ENCODE measurements around the gene GABRG3.

Gene GABRG3

DNA sequence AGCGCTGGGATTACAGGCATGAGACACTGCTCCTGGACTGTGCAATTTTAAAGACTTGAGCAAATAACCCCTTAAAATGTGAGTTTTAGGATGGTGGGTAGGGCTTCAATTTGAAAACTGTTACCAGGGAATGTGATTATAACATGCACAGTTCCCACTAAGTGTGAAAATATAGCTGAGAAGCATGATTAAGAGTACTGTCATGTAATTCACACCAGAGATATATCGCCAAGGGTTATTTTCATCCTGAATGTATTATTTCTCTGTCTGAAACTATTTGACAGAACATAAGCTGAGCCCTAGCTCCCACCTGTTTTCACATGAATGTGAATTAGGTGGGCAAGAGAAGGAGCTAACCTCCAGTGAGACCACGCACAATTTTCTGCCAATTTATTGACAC is 457.2 kb downstream of the GABRG3 start:
- DNase-seq, result no peak

- DNase-seq, result no peak
Measured at GRCh38 chr15:27429577-27429976, 458.6 kb downstream of the GABRG3 start.

DNA sequence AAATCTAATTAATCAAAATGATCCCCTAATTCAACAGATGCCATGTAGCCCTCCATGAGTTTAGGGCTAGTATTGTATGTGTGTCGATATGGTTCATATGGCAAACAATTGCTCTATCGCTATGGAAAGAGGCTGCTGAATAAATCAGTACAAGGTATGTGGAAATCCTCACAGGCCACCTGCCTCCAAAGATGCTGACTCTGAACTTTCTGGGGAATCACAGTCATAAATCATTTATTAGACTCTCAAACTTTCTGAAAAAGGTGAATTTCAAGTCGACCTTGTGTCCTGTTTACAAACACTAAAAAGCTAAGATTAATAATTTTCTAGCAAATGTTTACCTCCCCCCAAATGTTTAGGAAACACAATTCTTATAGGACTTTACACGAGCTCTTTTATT is 462.6 kb downstream of the GABRG3 start:
- no peak for DNase-seq

- no peak for DNase-seq
Measured at GRCh38 chr15:27438403-27439375, 467.7 kb downstream of the GABRG3 start.

DNA sequence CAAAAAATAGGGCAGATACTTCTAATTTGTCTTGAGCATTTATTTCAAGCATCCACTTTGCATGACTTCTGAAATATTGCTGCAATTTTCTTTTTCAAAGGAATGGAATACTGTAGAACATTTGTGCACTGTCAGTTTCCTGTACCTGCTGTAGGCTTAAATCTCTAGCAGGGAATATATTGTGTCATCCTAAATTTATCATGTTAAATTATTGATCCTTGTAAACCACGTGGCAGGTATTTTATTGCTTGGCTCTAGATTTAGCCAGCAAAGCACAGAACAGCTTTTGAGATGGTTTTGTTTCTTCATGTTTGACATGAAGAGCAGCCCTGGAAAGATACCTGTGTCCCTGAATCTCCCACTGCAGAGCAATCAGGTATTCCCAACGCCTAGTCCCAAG is 470.1 kb downstream of the GABRG3 start:
- no peak for DNase-seq

GRCh38 chr15:27448234-27448633 is 477.3 kb downstream of the GABRG3 start:
- DNase-seq, result no peak

- DNase-seq, result no peak
Measured at GRCh38 chr15:27448986-27449385, 478.0 kb downstream of the GABRG3 start.

DNA sequence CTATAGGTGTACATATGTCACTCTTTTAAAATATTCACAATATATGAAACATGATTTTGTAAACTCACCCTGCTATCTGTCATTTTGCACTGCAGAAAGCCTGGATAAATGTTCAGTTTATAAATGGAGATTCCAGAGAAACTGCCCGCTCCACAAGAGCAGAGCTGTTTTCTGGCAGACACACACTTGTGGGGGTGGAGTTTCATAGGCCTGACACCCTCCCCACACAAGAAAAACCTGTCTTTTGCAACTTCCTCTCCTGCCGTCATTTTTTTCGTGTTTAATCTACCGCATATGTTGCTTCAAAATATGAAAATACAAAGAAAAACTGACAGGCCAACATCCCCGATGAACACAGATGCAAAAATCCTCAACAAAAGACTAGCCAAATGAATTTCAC is 479.0 kb downstream of the GABRG3 start:
- no peak for DNase-seq

DNA sequence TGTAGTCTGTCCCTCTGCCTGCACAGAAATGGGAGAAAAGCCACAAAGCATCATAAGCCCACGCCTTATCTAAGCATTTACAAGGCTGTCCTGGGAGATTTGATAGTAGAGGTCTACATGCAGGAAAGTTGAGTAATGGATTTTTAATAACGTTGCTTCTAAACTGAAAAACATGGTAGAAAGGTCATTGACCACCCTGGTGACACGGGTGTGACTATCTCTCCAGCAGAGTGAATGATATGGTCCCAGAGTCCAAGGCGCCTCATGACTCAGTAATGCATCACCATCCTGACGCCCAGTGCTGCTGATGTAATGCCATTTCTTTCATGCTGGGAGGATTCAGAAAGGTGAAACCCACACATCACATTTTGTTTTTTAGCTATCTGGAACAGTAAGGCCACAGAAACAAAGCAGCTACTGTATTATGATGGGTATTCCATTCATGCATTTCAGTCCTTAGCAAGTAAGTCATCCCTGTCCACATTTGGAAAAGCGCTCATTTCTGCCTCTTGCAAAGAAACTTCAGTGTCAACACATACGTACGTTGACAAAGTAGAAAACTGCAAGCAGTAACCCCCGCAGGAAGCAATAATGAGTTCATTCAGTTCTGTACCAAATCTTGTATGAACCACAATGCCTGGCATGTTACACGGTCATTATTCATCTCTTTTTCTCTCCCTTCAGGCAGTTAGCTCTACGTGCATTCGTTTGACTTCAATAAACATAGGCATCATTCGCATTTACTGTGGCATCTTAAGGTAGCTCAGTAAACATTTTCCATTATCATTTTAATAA is 483.5 kb downstream of the GABRG3 start:
- no peak for DNase-seq

- no peak for DNase-seq
Measured at GRCh38 chr15:27456807-27457206, 485.8 kb downstream of the GABRG3 start.

- DNase-seq, result no peak
Measured at GRCh38 chr15:27457766-27458165, 486.8 kb downstream of the GABRG3 start.

DNA sequence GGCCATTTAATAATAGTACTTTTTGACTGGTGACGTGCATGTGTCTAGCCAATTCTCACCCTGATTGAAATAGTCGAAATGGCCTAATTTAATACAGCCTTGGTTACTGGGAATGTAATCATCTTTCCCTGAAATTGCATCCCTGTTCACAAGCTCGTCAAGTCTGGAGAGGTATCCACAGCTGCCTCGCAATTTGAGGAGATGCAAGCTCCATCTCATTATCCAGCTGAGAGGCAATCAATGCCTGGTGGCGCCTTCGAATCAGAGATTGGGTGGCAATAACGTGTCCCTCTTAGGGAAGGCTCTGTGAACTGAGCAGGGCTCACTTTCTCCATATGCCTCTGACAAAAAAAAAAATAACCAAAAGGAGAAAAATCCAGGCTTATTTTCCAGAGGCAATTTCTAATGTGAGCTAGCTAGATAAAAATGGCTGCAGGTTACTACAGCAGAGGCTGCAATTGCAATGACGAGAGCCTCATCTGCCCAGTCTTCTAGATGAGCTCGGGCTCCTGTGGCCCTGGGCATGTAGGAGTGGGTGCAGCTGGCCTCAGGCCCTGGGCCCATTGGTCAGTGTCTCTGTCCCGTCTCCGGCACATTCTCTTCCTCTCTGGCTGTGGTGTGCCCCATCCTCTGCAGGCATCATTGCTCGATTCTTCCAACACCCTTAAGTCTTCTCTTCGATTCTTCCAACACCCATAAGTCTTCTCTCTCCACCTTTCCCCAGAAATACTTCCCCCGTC is 487.5 kb downstream of the GABRG3 start:
- DNase-seq, result no peak

DNA sequence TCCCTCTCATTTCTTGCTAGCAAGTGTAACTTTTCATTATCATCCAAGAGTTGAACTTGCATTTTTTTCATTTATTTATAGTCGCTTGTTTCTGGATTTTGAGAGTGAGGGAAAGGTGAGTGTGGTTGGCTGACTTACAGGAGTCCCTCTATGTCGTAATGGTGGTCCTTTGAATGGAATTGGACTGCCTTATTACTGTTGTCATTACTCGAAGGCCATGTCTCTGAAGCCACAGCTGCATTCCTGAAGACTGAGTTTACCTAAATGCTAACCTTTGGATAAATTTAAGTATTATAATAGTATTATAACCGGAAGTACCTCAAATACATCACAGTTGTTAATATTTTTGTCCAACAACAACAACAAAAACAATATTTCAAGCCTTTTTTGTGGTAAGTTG is 488.9 kb downstream of the GABRG3 start:
- no peak for DNase-seq

DNA sequence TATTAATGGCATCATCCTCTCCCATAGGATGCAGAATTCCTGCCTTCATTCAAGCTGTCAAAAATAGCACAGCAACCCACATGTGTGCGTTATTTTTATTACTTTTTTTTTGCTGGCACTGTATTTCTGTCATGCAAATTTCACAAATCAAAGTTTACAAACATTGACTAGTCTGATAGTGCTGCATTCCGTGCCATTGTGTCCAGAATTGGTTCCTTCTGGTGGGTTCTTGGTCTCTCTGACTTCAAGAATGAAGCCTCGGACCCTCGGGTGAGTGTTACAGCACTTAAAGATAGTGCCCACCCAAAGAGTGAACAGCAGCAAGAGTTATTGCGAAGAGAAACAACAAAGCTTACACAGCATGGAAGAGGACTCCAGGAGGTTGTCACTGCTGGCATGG is 490.2 kb downstream of the GABRG3 start:
- DNase-seq, result no peak

- no peak for DNase-seq
Measured at GRCh38 chr15:27463525-27464088, 492.6 kb downstream of the GABRG3 start.

DNA sequence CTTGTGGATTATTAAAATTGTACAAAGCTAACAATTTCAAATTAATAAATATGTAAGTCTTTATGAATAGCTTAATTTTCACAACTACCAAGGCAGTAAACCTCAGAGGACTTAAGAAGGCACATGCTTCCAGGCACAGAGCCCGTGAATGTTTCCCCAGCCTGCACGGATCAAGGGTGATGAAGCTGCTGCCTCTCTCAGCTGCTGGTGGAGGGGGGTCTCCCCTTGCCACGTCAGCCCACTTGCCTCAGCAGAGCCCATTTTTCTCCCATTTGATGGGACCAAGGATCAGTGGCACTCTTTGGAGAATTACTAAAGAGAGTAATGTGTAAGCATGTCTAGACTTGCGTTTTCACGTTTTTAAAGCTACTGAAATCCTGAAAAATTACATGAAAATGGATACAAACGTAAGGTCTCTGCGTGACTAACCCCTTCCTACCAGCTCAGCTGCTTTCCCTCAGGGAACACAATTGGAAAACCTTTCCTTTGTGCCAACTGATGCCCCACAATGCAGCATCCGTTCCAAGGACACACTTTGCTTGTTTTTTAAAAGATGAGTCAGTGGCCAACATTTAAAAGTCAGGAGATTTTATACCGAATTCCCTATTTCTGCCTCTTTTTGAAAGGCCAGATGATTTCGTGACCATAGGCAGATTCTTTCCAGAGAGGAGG is 494.1 kb downstream of the GABRG3 start:
- no peak for DNase-seq

DNA sequence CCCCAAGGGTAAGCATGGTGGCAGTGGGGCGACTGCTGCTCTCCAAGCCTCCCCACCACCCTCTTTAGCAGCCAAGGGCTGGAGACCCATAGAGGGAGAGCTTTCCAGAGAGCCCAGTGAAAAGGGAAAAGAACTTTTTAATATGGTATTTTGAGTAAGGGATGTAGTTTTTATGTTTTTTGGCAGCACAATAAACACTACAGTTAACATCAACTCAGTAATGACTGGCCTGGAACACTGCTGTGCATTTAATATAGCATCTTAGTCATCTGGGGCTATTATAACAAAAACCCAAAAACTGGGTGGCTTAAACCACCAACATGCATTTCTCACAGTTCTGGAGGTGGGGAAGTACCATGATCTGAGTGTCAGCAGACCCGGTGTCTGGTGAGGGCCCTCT is 495.8 kb downstream of the GABRG3 start:
- no peak for DNase-seq

GRCh38 chr15:27468151-27468591 is 497.2 kb downstream of the GABRG3 start:
- no peak for DNase-seq

GRCh38 chr15:27473845-27474244 is 502.9 kb downstream of the GABRG3 start:
- no peak for DNase-seq

DNA sequence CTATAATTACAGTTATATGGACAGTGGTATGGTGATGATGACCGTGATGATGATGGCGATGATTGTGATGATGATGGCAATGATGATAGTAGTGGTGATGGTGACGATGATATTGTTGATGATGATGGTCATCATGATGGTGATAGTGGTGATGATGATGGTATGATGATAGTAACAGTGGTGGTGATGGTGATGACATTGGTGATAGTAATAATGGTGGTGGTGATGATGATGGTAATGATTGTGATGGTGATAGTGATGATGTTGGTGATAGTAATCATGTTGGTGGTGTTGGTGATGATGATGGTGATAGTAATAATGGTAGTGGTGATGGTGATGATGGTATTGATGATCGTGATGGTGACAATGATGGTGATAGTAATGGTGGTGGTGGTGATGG is 504.4 kb downstream of the GABRG3 start:
- no peak for DNase-seq

DNA sequence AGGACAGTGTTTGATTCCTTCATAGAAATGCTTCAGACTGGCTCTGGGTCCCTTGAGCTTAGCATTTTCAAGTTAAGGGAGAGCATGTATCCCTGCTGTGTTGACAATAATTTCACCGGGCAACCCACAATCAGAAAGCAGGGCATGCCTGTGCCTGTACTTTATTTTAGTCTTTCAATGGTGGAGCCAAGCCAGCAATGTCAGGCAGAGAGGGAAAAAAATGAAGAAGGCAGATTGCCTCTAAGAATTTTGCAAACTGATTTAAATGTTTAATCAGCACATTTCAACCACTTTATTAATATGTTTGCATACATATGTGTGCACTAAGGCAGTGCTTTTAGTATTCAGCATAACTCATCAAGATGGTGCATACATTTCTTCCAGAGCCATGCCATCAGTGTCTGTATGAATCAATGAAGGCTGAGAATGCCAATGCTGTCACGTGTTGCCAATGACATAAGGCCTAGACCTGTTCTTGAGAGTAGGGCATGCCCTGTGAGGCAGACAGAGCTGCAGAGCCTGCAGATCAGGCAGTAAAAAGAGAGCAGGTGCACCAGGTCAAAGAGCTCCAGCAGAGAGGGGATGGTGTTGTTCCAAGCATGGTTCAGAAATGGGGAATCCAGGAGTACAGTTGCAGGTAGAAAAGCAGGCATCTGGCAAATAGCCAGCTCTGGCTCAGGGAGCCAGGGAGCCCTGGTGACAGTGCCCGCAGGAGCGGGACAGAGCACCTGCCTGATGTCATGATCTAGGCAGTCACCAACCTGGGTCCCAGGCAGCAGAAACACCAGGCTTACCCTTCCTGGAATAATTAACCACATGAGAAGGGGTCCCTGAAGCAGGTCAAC is 508.5 kb downstream of the GABRG3 start:
- DNase-seq, result no peak
